GM19035 (cell line): ENCODE data around the gene PIK3CB.
"Not testable (repeated sequence)": the region's sequence is repeated elsewhere in the genome, so short reads cannot be mapped to it uniquely, and the experiment has no call there.

Experiments
- ATAC-seq: cut with Tn5 transposase; IDR thresholded peaks from one replicate; pipeline ENCODE4 v1.9.1; 2021; ENCODE audit not compliant: unreplicated experiment

Gene PIK3CB

GRCh38 chr3:138809500-138810256 is 25.1 kb downstream of the PIK3CB start:
- ATAC-seq: no peak

- no peak for ATAC-seq
Observed at GRCh38 chr3:138806376-138807080, 28.2 kb downstream of the PIK3CB start.

- ATAC-seq: no peak
Observed at GRCh38 chr3:138803006-138803653, 31.6 kb downstream of the PIK3CB start.

GRCh38 chr3:138802223-138802622 is 32.5 kb downstream of the PIK3CB start:
- not testable (repeated sequence) for ATAC-seq

- ATAC-seq: no peak
Observed at GRCh38 chr3:138801792-138802191, 32.9 kb downstream of the PIK3CB start.

- ATAC-seq: no peak
Observed at GRCh38 chr3:138800248-138800647, 34.5 kb downstream of the PIK3CB start.

- ATAC-seq: no peak
Observed at GRCh38 chr3:138799822-138800221, 34.9 kb downstream of the PIK3CB start.

- no peak for ATAC-seq
Observed at GRCh38 chr3:138797508-138798038, 37.2 kb downstream of the PIK3CB start.

GRCh38 chr3:138796761-138797160 is 38.0 kb downstream of the PIK3CB start:
- ATAC-seq: no peak

- no peak for ATAC-seq
Observed at GRCh38 chr3:138786788-138787271, 47.9 kb downstream of the PIK3CB start.

- no peak for ATAC-seq
Observed at GRCh38 chr3:138785951-138786350, 48.8 kb downstream of the PIK3CB start.

- ATAC-seq: not testable (repeated sequence)
Observed at GRCh38 chr3:138785362-138785857, 49.3 kb downstream of the PIK3CB start.

- no peak for ATAC-seq
Observed at GRCh38 chr3:138782755-138783154, 52.0 kb downstream of the PIK3CB start.

- no peak for ATAC-seq
Observed at GRCh38 chr3:138781012-138781470, 53.7 kb downstream of the PIK3CB start.

GRCh38 chr3:138778643-138779042 is 56.1 kb downstream of the PIK3CB start:
- ATAC-seq: no peak

GRCh38 chr3:138776961-138777360 is 57.8 kb downstream of the PIK3CB start:
- ATAC-seq: no peak

- ATAC-seq: no peak
Observed at GRCh38 chr3:138775254-138775595, 59.5 kb downstream of the PIK3CB start.

- no peak for ATAC-seq
Observed at GRCh38 chr3:138774529-138775253, 60.0 kb downstream of the PIK3CB start.

GRCh38 chr3:138771585-138771984 is 63.1 kb downstream of the PIK3CB start:
- ATAC-seq: no peak

- ATAC-seq: no peak
Observed at GRCh38 chr3:138769616-138770015, 65.1 kb downstream of the PIK3CB start.

GRCh38 chr3:138768946-138769345 is 65.8 kb downstream of the PIK3CB start:
- ATAC-seq: no peak
